PC-9 (cell line): ENCODE data around the gene OTX1.

Experiments used
- EZH2 ChIP-seq: fragments of 200-600 bp; sonication (generic); IDR thresholded peaks from 2 replicates; pipeline ENCODE4 v1.8.0; 2017; ENCODE audit warnings: antibody characterized with exemption, low read depth
- TF ChIP-seq, protein P1 (sequence below): fragments of 200-600 bp; sonication (generic); conservative IDR thresholded peaks from 2 replicates; pipeline ENCODE4 v1.6.1; 2017; ENCODE audit warnings: mixed run types, antibody characterized with exemption, mild to moderate bottlenecking, moderate library complexity

DNA sequence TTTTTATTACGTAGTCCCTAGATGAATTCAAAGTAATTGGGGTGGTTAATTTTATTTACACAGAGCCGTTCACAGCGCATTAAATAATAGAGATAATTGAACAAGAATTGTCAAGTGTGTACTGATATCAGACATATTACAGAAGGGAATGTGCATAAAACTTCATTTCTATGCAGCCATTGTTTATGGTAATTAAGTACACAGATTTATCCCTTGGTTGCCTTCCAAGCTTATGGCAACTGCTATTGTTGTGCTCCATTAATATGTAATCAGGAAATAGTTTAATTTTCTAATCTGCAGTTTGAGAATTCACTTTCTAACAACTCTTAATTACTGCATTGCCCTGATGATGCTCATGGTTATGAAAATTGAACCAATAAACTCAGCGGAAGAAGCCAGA, 47.3 kb upstream of the OTX1 start:
- TF ChIP-seq EZH2, result no peak
- TF ChIP-seq, protein P1, sequence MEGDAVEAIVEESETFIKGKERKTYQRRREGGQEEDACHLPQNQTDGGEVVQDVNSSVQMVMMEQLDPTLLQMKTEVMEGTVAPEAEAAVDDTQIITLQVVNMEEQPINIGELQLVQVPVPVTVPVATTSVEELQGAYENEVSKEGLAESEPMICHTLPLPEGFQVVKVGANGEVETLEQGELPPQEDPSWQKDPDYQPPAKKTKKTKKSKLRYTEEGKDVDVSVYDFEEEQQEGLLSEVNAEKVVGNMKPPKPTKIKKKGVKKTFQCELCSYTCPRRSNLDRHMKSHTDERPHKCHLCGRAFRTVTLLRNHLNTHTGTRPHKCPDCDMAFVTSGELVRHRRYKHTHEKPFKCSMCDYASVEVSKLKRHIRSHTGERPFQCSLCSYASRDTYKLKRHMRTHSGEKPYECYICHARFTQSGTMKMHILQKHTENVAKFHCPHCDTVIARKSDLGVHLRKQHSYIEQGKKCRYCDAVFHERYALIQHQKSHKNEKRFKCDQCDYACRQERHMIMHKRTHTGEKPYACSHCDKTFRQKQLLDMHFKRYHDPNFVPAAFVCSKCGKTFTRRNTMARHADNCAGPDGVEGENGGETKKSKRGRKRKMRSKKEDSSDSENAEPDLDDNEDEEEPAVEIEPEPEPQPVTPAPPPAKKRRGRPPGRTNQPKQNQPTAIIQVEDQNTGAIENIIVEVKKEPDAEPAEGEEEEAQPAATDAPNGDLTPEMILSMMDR, result no peak
